HG03469 (cell line): ENCODE data around the gene TNIK.
"Not testable (repeated sequence)": the region's sequence is repeated elsewhere in the genome, so short reads cannot be mapped to it uniquely, and the experiment has no call there.

Experiments used
- ATAC-seq: cut with Tn5 transposase; IDR thresholded peaks from one replicate; pipeline ENCODE4 v1.9.1; 2021; ENCODE audit warnings: mild to moderate bottlenecking, moderate library complexity, moderate number of reproducible peaks; ENCODE audit not compliant: unreplicated experiment

TNIK gene

GRCh38 chr3:171446801-171447578, 13.2 kb downstream of the TNIK start:
- ATAC-seq = no peak

- no peak for ATAC-seq
Measured at GRCh38 chr3:171446301-171446700, 13.9 kb downstream of the TNIK start.

GRCh38 chr3:171445620-171446204, 14.5 kb downstream of the TNIK start:
- no peak for ATAC-seq

DNA sequence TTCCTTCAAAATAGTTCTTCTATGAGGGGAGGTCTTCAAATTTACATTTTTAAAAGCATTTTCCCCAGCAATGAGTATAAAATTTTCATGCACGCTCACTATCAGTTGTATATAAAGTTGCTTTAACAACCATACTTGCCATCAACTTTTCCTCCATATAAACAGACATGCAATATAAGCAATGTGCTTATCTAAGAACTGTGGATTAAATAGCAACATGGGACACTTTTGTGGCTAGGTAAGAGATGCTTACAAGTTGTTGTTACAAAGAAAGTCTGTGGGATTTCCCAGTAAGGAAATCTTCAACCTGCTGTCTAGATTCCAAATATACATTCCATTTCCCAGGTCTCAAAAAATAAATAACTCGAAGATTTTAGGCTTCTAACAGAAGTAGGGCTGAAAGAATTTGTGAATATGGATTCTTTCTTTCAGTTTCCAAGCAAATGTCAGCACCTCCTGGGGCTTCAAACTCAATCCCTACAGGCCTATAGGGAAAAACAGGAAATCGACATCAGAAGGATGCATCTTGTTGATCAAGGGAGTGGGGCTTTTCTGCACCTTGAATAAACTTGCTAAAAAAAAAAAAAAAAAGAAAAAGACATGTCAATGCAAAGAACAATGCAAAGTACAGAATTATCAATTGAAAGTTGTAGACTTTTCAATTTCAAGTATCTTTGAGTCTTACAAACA, 16.1 kb downstream of the TNIK start:
- no peak for ATAC-seq

GRCh38 chr3:171443211-171443957, 16.8 kb downstream of the TNIK start:
- ATAC-seq = no peak

DNA sequence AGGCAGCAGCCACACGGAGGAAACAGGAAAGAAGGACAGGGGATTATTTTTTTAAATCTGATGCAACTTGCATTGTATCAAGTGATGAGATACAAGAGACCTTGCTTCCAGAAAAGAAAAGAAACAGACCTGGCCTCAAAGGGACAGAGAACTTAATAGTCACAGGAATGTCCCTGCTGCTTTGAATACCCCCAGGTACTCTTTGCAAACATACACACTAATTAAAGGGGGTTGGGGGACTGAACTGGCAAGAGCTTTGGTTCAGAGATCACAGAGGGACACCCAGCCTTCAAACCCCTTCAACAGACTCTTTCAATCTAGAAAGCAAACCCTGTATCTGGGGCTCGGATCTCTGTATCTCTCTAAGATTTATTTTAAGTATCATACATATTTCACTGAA, 18.0 kb downstream of the TNIK start:
- no peak for ATAC-seq

DNA sequence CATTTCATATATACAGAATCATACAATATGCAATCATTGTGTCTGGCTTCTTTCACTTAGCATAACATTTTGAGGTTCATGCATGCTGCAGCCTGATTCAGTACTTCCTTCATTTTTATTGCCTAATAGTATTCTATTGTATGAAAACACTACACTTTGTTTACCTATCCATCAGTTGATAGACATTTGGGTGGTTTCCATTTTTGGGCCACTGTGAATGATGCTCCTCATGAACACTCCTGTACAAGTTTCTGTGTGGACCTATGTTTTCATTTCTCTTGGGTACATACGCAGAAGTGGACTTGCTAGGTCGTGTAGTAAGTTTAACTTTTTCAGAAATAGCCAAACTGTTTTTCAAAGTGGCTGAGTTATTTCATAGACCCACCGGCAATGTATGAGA, 18.8 kb downstream of the TNIK start:
- no peak for ATAC-seq

DNA sequence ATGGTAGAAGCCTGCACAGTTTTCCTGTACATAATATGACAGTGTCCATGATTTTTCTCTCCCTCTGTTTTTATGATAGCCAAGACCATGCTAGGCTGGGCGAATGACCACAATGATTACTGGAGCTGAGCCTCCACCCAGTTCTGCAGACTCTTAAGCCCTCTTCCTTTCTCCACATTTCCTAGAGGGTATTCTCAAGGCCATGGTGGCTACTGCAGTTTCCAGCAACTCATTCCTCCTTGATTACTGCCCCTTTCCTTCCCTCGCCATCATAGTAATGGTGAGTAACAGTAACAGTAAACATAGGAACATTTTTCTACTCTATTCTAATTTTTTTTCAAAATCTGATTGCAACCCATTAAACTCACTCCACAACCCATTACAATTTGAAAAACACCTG, 20.2 kb downstream of the TNIK start:
- no peak for ATAC-seq

DNA sequence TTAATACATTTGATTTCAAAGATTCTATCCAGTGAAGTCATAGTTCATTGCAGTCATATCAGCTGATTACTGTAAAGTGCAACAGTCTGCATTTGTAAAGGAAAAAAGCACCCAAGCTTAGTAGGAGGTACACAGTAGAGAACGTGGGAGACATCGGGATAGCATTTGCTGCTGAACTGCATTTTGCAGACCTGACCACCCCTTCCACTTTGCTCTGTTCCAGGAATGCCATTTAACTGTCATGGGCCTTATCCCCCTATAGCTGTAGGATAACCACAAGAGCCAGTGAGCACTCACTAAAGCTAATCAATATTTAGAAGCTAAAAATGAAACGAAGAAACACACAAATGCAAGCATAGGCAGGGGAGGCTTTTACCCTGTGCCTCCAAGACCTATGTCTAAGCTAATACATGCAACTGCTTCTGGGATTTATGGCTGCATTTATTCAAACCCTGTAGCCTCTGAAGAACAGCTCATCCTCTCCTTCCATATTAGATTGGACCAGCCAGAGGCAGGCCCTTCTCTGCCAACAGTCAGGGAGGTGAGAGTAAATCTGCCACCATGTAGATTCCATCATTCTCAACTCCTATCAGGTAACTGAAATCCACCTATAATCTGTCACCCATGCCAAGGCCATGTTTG, 23.0 kb downstream of the TNIK start:
- ATAC-seq = no peak

DNA sequence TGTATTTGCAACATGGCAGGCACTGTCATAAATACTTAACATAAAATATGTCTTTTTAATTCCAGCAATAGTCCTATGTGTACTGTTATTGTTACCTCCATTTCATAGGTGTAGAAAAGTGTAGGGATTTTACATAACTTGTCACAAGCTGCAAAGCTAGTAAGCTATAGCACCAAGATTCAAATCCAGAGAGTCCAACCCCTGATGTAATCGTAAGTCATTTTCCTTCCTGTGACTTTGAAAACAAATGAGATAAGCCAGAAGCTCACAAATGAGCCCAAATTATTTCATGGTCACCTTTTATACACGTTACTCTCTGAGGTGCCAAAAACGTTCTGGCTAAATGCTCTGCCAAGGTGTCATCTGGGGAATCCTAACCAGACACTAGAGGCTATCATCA, 23.8 kb downstream of the TNIK start:
- ATAC-seq = no peak

GRCh38 chr3:171435757-171436156, 24.4 kb downstream of the TNIK start:
- ATAC-seq = no peak

DNA sequence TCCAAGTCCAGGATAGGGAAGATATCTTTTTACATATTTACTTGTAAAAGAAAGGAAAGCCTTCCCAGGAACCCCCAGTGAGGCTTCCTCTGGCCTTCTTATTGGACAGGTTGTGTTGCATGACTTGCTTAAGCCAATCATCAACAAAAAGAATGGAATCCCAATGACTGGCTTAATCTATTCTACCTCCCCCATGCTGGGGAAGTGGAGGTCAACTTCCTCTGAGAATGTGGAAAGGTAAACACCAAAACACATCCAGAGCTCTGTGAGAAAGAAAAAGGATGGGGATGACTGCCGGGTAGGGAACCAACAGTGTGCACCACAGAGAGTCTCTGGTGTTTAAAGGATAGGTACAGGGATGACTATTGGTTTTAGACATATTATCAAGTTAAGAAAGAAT, 25.1 kb downstream of the TNIK start:
- no peak for ATAC-seq

GRCh38 chr3:171432548-171432947, 27.7 kb downstream of the TNIK start:
- ATAC-seq = no peak

DNA sequence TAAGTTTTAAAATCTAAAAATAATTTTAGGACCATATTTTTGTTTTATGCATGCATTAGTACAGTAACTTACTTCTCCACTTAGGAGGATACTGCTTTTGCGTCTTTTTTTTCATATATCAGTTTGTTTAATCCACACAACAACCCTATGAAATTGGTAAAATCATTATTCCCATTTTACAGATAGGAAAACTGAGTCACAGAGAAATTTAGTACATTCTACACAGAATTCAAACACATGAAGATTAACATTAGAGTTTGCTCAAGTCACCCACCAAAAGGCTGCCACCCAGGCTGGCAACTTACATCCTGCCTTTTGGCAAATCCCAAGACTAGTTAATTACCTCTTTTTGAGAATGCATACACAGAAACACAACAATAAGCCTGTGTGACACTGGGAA, 28.7 kb downstream of the TNIK start:
- no peak for ATAC-seq

- ATAC-seq = no peak
Measured at GRCh38 chr3:171430530-171430929, 29.7 kb downstream of the TNIK start.

- ATAC-seq = no peak
Measured at GRCh38 chr3:171429635-171430034, 30.6 kb downstream of the TNIK start.

DNA sequence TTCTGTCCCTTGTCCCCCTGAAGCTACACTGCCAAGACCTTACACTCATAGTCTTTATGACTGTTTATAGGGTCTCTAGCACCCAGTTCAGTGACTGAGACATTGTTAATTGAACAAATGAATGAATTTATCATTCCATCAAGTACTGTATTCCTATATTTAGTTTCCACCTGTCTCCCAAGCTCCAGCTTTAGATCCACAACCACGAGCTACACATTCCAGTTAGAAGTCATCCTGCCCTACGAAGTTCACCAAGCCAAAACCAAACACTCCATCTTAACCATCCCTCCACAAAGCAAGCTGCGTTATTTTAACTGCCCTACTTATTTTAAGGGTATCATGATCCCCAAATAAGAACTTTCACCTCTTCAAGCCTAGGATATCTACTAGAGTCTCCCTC, 31.3 kb downstream of the TNIK start:
- no peak for ATAC-seq

GRCh38 chr3:171428321-171428787, 31.9 kb downstream of the TNIK start:
- no peak for ATAC-seq

- no peak for ATAC-seq
Measured at GRCh38 chr3:171427771-171428320, 32.4 kb downstream of the TNIK start.

- not testable (repeated sequence) for ATAC-seq
Measured at GRCh38 chr3:171424063-171424462, 36.1 kb downstream of the TNIK start.
